H9 (cell line): ENCODE results near the gene ADAMTSL3. TPM values are rescaled to one million over a fixed set of nuclear protein-coding genes. Genes with fewer than 3 reads are reported as not detected.

Source experiments
- DNase-seq: peaks from one replicate; pipeline ENCODE4 v3.0.0-alpha.2; 2017
- H2AFZ ChIP-seq: one replicate; pipeline ENCODE4 v1.6.1; 2013; ENCODE audit warnings: mild to moderate bottlenecking, low read length, control low read depth, moderate library complexity
- H2AK5ac ChIP-seq: 2 replicates; pipeline ENCODE4 v1.6.1; 2013; ENCODE audit warnings: low read length, control low read depth, mixed read lengths; ENCODE audit not compliant: insufficient read length
- H2BK120ac ChIP-seq: one replicate; pipeline ENCODE4 v1.6.1; 2013; ENCODE audit warnings: low read depth, mild to moderate bottlenecking, low read length, control low read depth, inconsistent platforms; ENCODE audit not compliant: poor library complexity, severe bottlenecking
- H2BK12ac ChIP-seq: 2 replicates; pipeline ENCODE4 v1.6.1; 2013; ENCODE audit warnings: low read length, control low read depth, mixed read lengths, low read depth; ENCODE audit not compliant: insufficient read length
- H2BK15ac ChIP-seq: 2 replicates; pipeline ENCODE4 v1.6.1; 2013; ENCODE audit warnings: low read depth, low read length, control low read depth
- H2BK20ac ChIP-seq: one replicate; pipeline ENCODE4 v1.6.1; 2013; ENCODE audit warnings: low read depth, mild to moderate bottlenecking, low read length, control low read depth, inconsistent platforms; ENCODE audit not compliant: poor library complexity, severe bottlenecking
- H2BK5ac ChIP-seq: 2 replicates; pipeline ENCODE4 v1.6.1; 2013; ENCODE audit warnings: low read length, control low read depth, mixed read lengths; ENCODE audit not compliant: insufficient read length
- H3K14ac ChIP-seq: 2 replicates; pipeline ENCODE4 v1.6.1; 2013; ENCODE audit warnings: low read length, control low read depth; ENCODE audit not compliant: insufficient read depth
- H3K18ac ChIP-seq: 2 replicates; pipeline ENCODE4 v1.6.1; 2013; ENCODE audit warnings: low read depth, mild to moderate bottlenecking, mixed read lengths, low read length, control low read depth; ENCODE audit not compliant: insufficient read length
- H3K23ac ChIP-seq: 2 replicates; pipeline ENCODE4 v1.6.1; 2013; ENCODE audit warnings: low read length, control low read depth, mixed read lengths, low read depth; ENCODE audit not compliant: insufficient read length
- H3K23me2 ChIP-seq: 2 replicates; pipeline ENCODE4 v1.6.1; 2013; ENCODE audit warnings: low read depth, mild to moderate bottlenecking, mixed read lengths, low read length, control low read depth; ENCODE audit not compliant: insufficient read length, poor library complexity, severe bottlenecking
- H3K27ac ChIP-seq: 2 replicates; pipeline ENCODE4 v1.5.1; 2013; ENCODE audit warnings: low read length, control low read depth, mixed read lengths, low read depth; ENCODE audit not compliant: insufficient read length
- H3K27me3 ChIP-seq: 2 replicates; pipeline ENCODE4 v1.6.1; 2013; ENCODE audit warnings: low read length, control low read depth, inconsistent platforms; ENCODE audit not compliant: insufficient read depth
- H3K4ac ChIP-seq: 2 replicates; pipeline ENCODE4 v1.6.1; 2013; ENCODE audit warnings: low read depth, mild to moderate bottlenecking, control low read depth, inconsistent platforms, low read length, moderate library complexity
- H3K4me1 ChIP-seq: 2 replicates; pipeline ENCODE4 v1.6.1; 2013; ENCODE audit warnings: low read length, control low read depth, inconsistent platforms; ENCODE audit not compliant: insufficient read depth
- H3K4me2 ChIP-seq: 2 replicates; pipeline ENCODE4 v1.6.1; 2013; ENCODE audit warnings: low read length, control low read depth, mixed read lengths; ENCODE audit not compliant: insufficient read length, insufficient read depth
- H3K56ac ChIP-seq: 2 replicates; pipeline ENCODE4 v1.6.1; 2013; ENCODE audit warnings: low read depth, mild to moderate bottlenecking, mixed read lengths, low read length, control low read depth; ENCODE audit not compliant: insufficient read length
- H3K79me1 ChIP-seq: 2 replicates; pipeline ENCODE4 v1.6.1; 2013; ENCODE audit warnings: low read depth, mild to moderate bottlenecking, moderate library complexity, low read length, control low read depth, inconsistent platforms; ENCODE audit not compliant: insufficient read depth, poor library complexity, severe bottlenecking
- H3K79me2 ChIP-seq: 2 replicates; pipeline ENCODE4 v1.6.1; 2013; ENCODE audit warnings: low read length, control low read depth, inconsistent platforms; ENCODE audit not compliant: insufficient read depth
- H3K9ac ChIP-seq: 2 replicates; pipeline ENCODE4 v1.6.1; 2013; ENCODE audit warnings: low read length, control low read depth, mixed read lengths; ENCODE audit not compliant: insufficient read length; ENCODE audit errors: extremely low read depth
- H3K9me3 ChIP-seq: one replicate; pipeline ENCODE4 v1.6.1; 2013; ENCODE audit warnings: low read depth, low read length, inconsistent platforms; ENCODE audit not compliant: control insufficient read depth
- H3T11ph ChIP-seq: one replicate; pipeline ENCODE4 v1.6.1; 2013; ENCODE audit warnings: mild to moderate bottlenecking, low read length, control low read depth, inconsistent platforms
- H4K20me1 ChIP-seq: one replicate; pipeline ENCODE4 v1.6.1; 2013; ENCODE audit not compliant: control insufficient read depth, insufficient read length, insufficient read depth
- H4K5ac ChIP-seq: 2 replicates; pipeline ENCODE4 v1.6.1; 2013; ENCODE audit warnings: low read depth, mild to moderate bottlenecking, mixed read lengths, low read length, control low read depth; ENCODE audit not compliant: insufficient read length
- H4K8ac ChIP-seq: replicated peaks from 2 replicates; pipeline ENCODE4 v1.6.1; 2013; ENCODE audit warnings: low read length, control low read depth, mixed read lengths, low read depth; ENCODE audit not compliant: insufficient read length
- H4K91ac ChIP-seq: 2 replicates; pipeline ENCODE4 v1.6.1; 2013; ENCODE audit warnings: low read depth, mild to moderate bottlenecking, moderate library complexity, mixed read lengths, low read length, control low read depth; ENCODE audit not compliant: insufficient read length
- H3K27ac Mint-ChIP-seq, 3 experiments: 2 replicates in 2 of 3; 3 replicates in 1 of 3; pipeline ENCODE4 v1.8.0; 2020 to 2021; ENCODE audit warnings: mixed read lengths in 3 of 3, mild to moderate bottlenecking in 1 of 3, moderate library complexity in 1 of 3
- H3K27me3 Mint-ChIP-seq: 2 replicates; pipeline ENCODE4 v1.8.0; 2021; ENCODE audit warnings: low read depth, mild to moderate bottlenecking, moderate library complexity, mixed read lengths
- H3K36me3 Mint-ChIP-seq, 3 experiments: 2 replicates in 2 of 3; 3 replicates in 1 of 3; pipeline ENCODE4 v1.8.0; 2020 to 2021; ENCODE audit warnings: low read depth in 3 of 3, mixed read lengths in 3 of 3; ENCODE audit not compliant: insufficient read depth in 1 of 3
- H3K4me1 Mint-ChIP-seq, 2 experiments: 2 replicates each; pipeline ENCODE4 v1.8.0; 2020; ENCODE audit warnings: mixed read lengths in 2 of 2
- H3K4me3 Mint-ChIP-seq, 2 experiments: 2 replicates in 1 of 2; 3 replicates in 1 of 2; pipeline ENCODE4 v1.8.0; 2020 to 2021; ENCODE audit warnings: mild to moderate bottlenecking in 2 of 2, mixed read lengths in 2 of 2, moderate library complexity in 1 of 2
- H3K9me3 Mint-ChIP-seq, 2 experiments: 2 replicates in 1 of 2; 3 replicates in 1 of 2; pipeline ENCODE4 v1.8.0; 2020; ENCODE audit warnings: mild to moderate bottlenecking in 2 of 2, mixed read lengths in 2 of 2, moderate library complexity in 1 of 2
- CTCF ChIP-seq: fragments of 200-600 bp; sonication (generic); conservative IDR thresholded peaks from 3 replicates; pipeline ENCODE4 v1.8.0; 2021; ENCODE audit warnings: antibody characterized with exemption, mild to moderate bottlenecking
- WGBS: extraction: QIAGEN DNeasy Blood & Tissue Kit; methylation state at CpG from one replicate; pipeline ENCODE4 v1.1.7; 2013; ENCODE audit warnings: missing lambda C conversion rate, low lambda C conversion rate, mixed read lengths; ENCODE audit not compliant: insufficient read length; ENCODE audit errors: extremely low coverage; 5-methylcytosine and 5-hydroxymethylcytosine counted together
- total RNA-seq: library from RNA; stranded (reverse); gene quantifications from 2 replicates; pipeline ENCODE4 v1.2.1, GENCODE V29; 2021

ADAMTSL3 gene
- total RNA-seq, 1 experiment from 2014 or later = 0.39 TPM

- H3K56ac ChIP-seq = no peak overlapping the region
- H3K4me2 ChIP-seq = no peak overlapping the region
- no peaks in the 10 kb centered on the region for H3K27me3 ChIP-seq
- H2BK15ac ChIP-seq = no peak overlapping the region
- H3K4me3 Mint-ChIP-seq = no peak overlapping the region
- H2AK5ac ChIP-seq = no peak overlapping the region
- no peak for DNase-seq
- no CpG with 5 or more reads among the region's 1 CpG for WGBS
- H4K8ac ChIP-seq = no peak overlapping the region
- no peak overlapping the region for H2BK120ac ChIP-seq
- no peaks in the 10 kb centered on the region for H3K36me3 Mint-ChIP-seq
- no peak for TF ChIP-seq CTCF
- H4K20me1 ChIP-seq = no peaks in the 10 kb centered on the region
- no peak overlapping the region for H3K27ac Mint-ChIP-seq
- no peak overlapping the region for H3K4ac ChIP-seq
- H2AFZ ChIP-seq = no peak overlapping the region
- H2BK5ac ChIP-seq = no peak overlapping the region
- H3K4me1 ChIP-seq = no peaks in the 10 kb centered on the region
- no peak overlapping the region for H2BK20ac ChIP-seq
- no peak overlapping the region for H4K91ac ChIP-seq
- no peak overlapping the region for H3K18ac ChIP-seq
- H3K4me1 Mint-ChIP-seq = no peaks in the 10 kb centered on the region
- H4K5ac ChIP-seq = no peak overlapping the region
- H3K79me2 ChIP-seq = no peaks in the 10 kb centered on the region
- H3K79me1 ChIP-seq = no peaks in the 10 kb centered on the region
- H3K27me3 Mint-ChIP-seq = peaks cover 3% of the 10 kb centered on the region; the same call in 1 of the 2 replicates
- no peak overlapping the region for H3K9ac ChIP-seq
- no peak overlapping the region for H3K27ac ChIP-seq
- H2BK12ac ChIP-seq = no peak overlapping the region
- no peaks in the 10 kb centered on the region; a peak in 1 of 5 replicates for H3K9me3 Mint-ChIP-seq
- H3K14ac ChIP-seq = no peak overlapping the region
- H3T11ph ChIP-seq = no peak overlapping the region
- H3K23me2 ChIP-seq = no peaks in the 10 kb centered on the region
- no peaks in the 10 kb centered on the region for H3K9me3 ChIP-seq
- H3K23ac ChIP-seq = no peak overlapping the region
These were observed 115.6 kb downstream of the ADAMTSL3 start for GRCh38 chr15:83769411-83769999.
